HK-2 (cell line): ENCODE measurements around the gene RGS12.

Experiments
- DNase-seq: peaks from one replicate; pipeline ENCODE4 v3.0.0-alpha.2; 2018; ENCODE audit not compliant: unreplicated experiment

RGS12 gene

DNA sequence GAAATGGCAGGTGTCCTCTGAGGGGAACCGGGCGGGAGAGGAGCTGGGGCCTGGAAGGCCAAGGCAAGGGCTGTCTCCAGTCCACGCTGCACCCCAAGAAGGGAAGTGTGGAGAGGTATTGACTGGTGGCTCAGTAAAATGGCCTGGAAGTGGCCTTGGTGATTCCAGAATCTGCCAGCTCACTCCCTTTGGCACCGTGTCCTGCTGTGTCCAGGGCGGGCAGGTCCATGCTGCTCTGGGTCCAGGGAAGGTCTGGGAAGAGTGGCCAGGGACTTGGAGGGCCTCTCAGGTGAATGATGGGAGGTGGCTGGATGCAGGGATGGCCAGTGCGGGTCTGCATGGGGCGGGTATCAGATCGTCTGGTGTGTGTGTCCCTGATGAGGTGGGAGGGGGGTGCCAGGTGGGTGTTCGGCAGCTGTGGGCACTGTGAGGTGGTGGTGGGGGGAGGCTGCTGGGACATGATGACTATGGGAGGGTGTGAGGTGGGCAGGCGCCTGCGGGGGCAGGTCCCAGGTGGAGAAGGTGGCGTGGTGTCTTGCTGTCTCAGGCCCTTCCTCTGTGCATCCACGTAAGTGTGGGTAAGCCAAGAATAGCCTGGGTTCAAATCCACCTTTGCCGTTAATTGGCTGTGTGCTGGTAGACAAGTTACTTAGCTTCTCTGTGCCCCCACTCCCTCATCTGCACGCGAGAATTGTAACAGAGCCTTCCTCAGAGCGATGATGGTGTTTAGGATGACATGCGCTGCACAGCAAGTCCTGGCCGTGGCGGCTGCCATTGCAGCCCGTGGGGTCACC lies 17.7 kb downstream of the RGS12 start:
- DNase-seq = no peak

DNA sequence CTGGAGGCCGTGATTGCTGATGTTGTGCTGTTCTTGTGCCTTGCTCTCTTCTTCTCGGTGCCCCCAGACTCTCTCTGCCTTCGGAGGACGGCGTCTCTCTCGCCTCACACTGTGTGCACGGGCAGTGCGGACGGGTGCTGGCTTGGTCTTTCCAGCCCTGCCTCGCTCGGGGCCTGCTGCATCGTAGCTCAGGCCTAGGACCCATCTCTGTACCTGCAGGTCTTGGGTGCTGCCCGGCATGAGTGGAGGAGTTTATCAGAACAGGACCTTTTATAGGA lies 18.2 kb downstream of the RGS12 start:
- no peak for DNase-seq

DNA sequence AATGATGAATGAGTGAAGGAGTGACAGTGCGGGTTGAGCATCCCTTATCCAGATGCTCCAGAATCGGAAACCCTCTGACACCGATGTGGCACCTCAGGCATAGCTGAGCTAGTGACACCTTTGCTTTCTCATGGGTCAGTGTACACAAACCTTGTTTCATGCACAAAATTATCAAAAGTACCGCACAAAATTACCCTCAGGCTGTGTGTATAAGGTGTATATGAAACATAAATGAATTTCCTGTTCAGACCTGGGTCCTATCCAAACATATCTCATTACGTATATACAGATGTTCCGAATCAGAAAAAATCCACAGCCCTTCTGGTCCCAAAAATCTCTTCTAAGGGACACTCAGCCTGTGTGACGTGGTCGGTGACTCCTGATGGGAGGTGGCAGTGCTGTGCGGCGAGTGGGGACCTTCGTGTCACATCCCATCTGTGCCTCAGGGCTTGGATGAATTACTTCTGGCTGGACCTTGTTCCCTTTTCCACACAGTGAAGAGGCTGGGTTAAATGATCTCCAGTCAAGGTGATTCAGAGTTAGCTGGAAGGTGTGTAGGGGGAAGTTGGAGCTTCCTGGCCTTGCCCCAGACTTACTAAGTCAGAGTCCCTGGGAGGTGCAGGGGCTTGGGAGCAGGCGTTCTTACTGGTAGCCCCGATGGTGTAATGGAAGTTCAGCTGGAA lies 18.8 kb downstream of the RGS12 start:
- no peak for DNase-seq

DNA sequence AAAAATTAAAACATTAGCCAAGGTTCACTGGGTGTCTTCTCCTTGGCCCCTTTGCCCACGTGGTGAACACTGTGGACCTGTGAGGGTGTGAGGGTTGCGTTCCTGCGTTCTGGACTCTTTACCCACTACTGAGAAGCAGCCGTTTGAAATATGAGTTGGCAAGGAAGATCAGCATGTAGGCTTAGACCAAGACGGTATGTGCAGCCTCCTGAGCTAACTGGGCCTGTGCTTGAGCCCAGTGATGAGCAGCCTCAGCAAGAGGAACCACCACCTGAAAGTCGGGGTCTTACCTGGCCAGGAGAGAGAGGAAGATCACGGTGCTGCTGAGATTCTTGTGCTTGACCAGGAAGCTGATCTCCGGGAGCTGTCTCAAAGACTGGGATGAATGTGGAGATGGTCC lies 19.5 kb downstream of the RGS12 start:
- DNase-seq = no peak

DNA sequence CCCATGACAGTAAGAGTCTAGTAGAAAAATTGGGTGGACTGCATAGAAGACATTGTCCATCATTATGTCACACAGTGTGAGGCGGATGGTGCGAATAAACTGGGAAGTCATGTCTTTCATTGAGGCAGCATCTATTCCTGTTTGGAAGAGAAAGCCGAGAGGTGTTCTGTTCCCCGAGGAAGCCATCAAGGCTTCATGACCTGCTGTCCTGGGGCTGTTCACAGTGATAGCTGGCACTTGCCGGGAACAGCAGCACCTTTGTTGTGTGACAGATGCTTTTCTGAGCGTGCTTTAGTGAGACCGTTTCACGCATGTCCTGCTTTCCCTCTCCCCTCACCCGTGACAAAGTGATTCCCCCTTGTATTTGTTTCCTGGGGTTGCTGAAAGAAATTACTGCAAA lies 20.3 kb downstream of the RGS12 start:
- no peak for DNase-seq

DNA sequence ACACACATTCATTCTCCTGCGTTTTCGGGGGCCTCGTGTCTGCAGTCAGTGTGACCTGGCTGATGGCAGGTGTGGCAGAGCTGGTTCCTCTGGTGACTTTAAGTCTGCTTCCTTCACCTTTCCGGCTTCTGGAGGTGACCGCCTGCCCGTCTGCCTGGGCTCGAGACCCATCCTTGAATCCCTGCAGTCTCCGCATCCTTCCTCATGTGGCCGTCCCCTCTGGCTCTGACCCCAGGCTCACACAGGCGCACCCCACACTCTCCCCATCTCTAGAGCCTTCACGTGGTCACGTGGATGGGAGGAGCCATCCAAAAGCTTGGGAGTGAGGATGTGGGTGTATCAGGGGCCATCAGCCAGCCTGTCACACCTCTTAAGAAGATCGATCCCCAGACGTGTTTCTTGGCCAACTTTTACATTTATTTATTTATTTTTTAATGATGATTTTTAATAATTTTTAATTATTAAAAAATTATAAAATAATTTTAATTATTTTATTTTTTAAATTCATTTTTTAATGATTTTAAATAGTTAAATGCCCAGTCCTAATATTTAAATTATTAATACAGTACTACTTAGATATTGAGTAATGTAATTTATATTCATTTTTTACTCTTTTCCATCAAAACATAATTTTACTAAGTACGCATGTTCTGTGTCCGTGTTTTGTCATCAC lies 20.9 kb downstream of the RGS12 start:
- no peak for DNase-seq

DNA sequence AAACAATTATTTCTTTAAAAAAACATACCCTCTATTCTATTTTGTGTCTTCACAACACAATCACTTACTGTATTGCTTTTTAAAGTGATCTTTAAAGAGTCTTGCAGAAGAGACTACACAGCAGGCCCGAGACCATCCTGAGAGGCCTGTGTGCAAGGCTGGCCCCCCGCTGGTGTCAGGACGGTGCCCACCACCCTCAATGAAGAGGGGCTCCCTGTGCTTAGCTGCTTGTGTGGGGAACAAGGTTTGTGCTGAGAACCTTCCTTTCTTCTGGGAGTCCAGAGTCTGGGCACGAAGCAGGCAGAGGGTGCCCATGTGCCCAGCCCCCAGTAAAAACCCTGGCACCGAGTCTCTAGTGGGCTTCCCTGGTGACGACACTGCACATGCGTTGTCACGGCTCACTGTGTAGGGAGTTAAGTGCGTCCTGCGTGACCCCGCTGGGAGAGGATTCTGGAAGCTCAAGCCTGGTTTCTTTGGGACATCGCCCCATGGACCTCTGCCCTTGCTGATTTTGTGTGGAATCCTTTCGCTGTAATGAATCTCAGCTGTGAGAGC lies 22.0 kb downstream of the RGS12 start:
- DNase-seq = no peak

DNA sequence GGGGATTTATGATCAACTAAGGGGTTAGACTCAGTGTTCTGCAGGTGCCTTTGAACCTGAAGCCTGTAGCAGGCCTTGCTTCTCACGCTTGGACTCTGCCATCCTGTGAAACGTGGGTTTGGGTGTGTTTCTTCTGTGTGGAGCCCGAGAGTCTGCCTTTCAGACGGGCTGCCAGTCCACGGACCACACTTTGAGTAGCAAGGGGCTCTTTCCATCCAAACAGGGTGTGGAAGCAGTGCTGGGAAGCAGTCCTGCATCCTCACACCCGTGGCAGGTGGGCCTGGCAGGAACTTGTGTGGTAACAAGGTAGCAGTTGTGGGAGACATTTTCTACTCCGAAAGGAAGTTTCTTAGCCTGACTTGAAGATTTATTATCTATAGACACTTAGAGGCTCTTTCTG lies 22.7 kb downstream of the RGS12 start:
- no peak for DNase-seq

DNA sequence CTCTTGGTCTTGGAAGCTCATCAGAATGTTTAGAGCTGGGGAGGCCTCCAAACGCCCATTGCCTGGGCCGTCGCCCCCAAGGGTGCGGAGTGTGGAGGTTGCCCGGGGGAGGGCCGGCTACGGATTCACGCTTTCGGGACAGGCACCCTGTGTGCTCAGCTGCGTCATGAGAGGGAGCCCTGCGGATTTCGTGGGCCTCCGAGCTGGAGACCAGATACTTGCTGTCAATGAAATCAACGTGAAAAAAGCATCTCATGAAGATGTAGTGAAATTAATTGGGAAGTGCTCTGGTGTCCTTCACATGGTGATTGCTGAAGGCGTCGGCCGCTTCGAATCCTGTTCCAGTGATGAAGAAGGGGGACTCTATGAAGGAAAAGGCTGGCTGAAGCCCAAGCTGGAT lies 23.3 kb downstream of the RGS12 start:
- no peak for DNase-seq

DNA sequence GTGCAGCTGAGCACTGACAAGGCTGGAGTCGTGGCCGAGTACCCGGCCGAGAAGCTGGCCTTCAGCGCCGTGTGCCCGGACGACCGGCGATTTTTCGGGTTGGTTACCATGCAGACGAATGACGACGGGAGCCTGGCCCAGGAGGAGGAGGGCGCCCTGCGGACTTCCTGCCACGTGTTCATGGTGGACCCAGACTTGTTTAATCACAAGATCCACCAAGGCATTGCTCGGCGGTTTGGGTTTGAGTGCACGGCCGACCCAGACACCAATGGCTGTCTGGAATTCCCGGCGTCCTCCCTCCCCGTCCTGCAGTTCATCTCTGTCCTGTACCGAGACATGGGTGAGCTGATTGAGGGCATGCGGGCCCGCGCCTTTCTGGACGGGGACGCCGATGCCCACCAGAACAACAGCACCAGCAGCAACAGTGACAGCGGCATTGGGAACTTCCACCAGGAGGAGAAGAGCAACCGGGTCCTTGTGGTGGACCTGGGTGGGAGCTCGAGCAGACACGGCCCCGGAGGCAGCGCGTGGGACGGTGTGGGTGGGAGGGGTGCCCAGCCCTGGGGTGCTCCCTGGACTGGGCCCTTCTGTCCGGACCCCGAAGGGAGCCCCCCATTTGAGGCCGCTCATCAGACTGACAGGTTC lies 24.3 kb downstream of the RGS12 start:
- DNase-seq = no peak

DNA sequence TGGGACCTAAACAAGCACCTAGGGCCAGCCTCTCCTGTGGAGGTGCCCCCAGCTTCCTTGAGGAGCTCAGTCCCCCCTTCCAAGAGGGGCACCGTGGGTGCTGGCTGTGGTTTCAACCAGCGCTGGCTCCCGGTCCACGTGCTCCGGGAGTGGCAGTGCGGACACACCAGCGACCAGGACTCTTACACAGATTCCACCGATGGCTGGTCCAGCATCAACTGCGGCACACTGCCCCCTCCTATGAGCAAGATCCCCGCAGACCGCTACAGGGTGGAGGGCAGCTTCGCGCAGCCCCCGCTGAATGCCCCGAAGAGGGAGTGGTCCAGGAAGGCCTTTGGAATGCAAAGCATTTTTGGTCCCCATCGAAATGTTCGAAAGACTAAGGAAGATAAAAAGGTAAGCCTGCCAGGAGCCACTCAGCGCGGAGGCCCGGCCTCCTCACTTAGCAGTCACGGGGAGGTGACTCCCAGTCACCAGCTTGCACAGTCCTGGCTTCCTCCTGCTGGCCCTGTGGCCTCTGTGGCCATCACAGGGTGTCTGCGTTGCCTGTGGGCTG lies 24.9 kb downstream of the RGS12 start:
- DNase-seq = no peak

DNA sequence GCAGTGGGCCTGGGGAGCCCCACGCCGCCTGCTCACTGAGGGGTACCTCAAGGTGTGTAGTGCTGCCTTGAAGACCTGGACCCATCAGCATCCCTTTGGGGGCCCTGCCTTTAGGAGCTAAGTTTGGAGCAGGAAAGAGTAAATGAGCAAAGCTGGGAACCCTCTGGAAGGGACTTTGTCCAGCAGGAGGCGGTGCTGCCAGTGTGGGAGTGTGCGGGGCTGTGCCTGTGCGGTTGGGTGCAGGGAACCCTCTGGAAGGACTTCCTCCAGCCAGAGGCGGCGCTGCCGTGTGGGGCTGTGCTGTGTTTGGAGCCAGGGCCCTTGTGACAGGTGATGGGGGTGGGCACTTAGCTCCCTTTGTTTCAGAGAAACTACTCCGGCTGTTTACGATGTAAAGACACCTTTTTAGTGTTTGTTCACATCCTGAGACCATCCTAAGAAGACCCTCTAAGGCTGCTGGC lies 25.8 kb downstream of the RGS12 start:
- no peak for DNase-seq

DNA sequence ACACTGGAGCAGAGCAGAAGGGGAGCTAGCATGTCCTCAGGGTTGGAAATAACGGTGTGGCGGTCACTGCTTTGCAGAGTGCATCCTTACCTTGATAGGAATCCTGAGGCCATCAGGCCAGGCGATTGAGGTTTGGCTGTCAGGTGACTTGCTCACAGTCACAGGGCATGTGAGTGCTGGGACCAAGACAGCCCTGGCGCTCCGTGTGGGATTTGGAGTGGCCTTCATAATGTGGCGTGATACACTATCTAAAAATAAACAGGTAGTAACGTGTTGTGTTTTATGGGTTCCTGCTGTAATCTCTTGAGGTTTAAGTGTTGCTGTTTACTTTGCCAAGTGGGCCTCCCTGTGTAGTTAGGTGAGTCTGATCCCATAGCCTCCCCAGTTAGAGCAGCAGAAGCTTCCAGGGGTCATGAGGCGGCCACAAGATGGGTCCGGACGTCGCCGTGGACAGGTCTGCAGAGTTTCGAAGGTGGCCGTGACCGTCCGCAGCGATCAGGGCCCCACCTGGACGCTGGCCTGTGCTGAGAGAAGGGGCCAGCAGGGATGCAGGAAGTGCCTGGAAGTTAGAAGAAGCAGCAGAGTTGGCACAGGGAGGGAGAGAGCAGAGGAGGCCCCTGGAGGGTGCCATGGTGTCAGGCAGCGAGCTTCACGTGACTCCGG lies 27.7 kb downstream of the RGS12 start:
- no peak for DNase-seq

DNA sequence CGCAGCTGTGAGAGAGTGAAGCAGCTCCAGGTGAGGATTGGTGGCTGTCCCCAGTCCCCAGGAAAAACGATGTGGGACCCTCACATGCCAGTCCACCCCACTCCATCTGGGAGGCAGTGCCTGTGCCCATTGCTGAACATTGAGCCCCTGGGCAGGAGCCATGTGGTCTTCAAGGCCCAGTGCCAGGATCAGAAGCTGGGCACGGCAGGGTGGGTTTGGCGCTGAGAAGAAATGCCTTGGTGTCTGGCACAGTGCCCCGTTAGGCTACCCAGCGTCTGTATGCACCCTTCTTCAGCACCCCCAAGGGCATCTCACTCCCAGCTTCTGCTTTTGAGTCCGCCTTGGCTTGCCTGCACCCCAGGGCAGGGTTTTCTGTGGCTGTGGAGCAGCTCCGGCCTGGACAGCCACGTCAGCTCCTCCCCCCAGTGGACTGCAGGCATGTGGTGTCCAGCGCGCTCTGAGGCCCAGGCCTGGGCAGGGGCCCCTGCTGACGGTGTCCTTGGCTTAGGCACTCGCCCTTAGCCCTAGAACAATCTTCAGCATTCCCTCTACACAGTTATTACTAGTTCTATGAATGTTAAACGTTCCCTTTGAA lies 28.6 kb downstream of the RGS12 start:
- DNase-seq = no peak

DNA sequence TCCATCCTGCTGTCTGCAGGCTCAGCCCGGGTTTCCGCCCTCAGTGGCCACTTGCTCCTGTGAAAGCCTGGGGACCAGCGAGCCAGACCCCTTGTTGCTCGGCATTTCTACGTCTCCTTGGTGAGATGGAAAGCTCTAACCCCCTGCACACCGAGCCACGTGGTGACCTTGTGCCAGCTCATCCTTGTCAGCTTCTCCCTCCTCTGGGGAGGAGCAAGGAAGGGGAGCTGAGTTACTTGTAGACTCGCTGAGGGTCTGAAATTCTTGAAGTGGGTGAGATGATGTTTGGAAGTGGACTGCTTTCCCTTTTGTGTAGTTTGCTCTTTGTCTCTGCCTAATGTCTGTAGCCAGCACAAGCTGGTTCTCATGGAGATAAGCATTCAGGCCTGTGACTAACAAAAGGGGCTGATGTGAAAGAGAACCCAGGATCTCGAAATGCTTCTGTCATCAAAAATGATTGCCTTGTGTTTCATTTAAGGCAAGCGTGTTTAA lies 29.3 kb downstream of the RGS12 start:
- DNase-seq = no peak

DNA sequence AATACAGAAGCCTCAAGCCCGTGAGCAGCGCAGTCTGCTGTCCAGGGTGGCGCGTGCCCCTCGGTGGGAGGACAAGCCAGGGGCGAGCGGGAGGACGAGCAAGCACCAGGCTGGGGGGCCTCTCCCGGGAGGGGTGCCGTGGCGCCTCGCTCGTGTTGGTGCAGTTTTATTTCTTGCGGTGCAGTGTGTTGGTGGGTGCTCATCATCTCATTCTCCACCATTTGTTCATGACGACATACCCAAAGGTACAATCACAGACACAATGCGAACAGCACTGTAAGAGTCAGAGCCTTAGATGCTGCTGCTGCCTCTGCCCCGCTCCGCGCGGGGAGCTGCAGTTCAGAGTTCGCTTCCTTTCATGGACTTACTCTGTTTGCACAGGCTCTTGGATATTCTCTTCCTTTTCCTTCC lies 30.3 kb downstream of the RGS12 start:
- no peak for DNase-seq

DNA sequence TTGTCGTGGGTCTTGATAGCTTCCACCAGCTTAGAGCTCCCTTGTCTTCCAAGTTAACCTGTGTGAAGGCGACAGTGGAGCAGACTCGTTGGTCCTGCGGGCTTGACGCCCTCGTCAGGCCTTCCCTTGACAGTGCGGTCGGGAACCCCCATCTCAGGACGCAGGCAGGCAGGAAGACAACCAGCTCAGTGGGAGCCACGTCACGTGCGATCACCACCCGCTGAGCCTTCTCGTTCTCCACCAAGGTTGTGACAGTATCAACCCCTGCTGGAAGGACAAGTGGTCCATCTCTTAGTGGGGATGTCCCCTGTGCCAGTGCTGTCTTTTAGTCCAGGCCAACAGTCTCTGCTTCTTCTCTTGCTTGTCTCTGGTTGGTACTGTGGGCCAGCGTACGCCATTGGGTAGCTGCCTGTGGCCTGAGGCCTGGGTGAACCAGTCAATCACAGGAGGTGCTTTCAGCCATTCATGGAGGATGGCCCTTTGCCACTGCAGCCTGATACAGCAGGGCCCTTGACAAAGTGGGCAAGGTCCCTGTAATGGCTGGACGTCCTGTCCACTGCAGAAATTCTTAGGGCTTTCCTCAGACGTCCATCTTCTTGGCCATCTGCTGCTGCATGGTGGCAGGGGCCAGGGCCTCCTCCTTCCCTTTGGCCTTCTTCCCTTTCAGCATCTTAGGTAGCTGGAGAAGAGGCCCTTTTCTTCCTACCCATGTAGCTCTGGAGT lies 31.4 kb downstream of the RGS12 start:
- no peak for DNase-seq

DNA sequence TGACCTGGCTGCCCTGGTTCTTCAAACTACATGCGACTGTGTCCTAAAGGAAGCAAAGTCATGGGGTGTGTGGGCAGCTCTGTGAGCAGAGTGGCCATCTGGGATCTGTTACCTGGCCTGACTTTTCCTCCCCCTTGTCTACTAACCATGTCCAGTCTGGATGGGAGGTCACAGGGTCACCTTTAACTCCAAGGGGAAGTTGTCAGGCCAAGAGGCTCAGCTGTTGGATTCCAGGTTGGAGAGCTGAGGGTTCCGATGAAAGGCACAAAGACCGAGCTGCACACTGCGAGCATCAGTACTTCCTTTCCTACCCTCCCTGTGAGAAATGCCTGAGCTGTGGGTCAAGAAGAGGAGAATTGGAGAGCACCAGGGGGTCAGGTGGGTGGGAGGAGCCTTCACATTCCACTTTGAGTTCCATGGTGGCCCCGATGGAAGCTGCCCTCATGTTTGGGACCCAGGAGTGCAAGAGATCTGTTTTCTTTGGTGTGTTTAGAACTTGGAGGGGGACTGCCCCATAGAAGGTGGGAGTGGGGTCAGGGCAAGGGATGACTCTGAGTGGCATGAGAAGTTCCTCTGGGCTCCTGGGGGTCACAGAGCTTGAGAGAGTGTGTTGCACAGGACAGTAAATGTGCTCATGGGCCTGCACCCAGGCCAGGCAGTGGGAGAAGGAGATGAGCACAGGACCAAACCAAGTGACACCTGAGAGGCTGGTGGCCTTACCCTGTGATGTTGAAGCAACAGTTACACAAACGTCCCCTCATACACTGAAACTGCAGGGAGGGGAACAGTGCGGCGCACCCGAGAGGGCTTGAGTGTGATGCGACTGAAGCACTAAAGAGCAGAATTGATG lies 36.2 kb downstream of the RGS12 start:
- DNase-seq = no peak

DNA sequence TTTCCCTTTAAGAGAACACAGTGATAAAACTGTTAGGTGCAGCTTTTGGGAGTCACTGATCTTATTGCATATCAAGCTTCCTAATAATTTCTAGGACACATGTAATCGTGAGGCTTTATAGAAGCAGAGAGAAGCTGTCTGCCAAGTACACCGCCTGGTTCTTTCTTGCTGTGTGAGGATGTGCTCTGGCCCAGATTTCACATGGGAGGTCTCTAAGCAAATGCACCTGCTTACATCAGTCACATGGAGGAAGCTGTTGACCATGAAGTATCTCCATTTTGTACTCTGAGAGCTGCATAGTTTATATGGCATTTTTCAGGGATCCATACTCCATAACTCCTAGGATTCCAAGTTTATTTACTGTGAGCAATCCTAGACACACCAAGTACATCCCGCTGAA lies 37.1 kb downstream of the RGS12 start:
- no peak for DNase-seq
